OCI-LY1 (cell line): ENCODE results near the gene CRB2.

Experiments
- EZH2 ChIP-seq: fragments of 200-600 bp; sonication (generic), shearing (Covaris generic); IDR thresholded peaks from 2 replicates; pipeline ENCODE4 v1.8.0; 2017; ENCODE audit warnings: borderline replicate concordance, mixed run types, mild to moderate bottlenecking, antibody characterized with exemption, low read length, moderate library complexity, mixed read lengths
- TF ChIP-seq, protein P1 (sequence below): fragments of 200-600 bp; sonication (generic), shearing (Covaris generic); IDR thresholded peaks from 2 replicates; pipeline ENCODE4 v1.5.1; 2017; ENCODE audit warnings: mild to moderate bottlenecking, antibody characterized with exemption, low read length, moderate library complexity, mixed read lengths

DNA sequence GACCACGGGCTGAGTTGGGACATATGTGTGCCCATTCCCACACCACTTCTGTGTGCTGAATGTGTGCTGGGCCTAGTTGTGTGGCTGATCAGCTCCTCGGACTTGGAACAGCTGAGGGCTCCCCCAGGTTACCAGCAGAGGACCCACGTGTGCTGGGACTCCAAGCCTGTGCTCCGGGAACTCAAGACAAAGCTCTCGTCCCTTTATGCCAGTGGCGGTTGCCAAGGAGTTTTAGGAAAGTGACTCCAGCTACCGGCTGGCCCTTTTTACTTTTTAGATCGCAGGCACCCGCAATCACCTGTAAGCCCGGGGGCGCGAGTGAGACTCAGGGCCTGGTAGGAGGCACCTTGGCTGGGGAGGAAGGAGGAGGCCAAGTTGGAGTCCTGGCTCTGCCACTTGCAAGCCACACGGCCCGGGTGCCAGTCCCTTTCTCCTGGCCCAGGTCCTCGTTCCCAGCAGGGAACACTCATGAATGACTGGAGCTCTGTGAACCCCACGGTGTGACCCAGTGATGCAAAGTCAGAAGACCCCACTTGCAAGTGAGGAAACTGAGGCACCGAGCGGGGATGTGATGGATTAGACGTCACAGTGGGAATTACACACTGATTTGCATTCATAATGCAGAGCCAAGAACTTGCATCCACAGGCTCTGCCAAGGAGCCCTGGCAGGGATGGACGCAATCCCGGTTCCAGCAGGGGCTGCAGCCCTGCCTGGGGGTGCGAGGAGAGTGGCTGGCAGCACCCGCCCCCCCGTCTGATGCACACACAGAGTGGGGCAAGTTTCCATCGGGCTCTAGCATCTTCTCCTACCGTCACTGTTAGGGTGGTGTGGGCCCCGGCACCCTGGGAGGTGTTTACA lies 26.9 kb downstream of the CRB2 start:
- TF ChIP-seq, protein P1, sequence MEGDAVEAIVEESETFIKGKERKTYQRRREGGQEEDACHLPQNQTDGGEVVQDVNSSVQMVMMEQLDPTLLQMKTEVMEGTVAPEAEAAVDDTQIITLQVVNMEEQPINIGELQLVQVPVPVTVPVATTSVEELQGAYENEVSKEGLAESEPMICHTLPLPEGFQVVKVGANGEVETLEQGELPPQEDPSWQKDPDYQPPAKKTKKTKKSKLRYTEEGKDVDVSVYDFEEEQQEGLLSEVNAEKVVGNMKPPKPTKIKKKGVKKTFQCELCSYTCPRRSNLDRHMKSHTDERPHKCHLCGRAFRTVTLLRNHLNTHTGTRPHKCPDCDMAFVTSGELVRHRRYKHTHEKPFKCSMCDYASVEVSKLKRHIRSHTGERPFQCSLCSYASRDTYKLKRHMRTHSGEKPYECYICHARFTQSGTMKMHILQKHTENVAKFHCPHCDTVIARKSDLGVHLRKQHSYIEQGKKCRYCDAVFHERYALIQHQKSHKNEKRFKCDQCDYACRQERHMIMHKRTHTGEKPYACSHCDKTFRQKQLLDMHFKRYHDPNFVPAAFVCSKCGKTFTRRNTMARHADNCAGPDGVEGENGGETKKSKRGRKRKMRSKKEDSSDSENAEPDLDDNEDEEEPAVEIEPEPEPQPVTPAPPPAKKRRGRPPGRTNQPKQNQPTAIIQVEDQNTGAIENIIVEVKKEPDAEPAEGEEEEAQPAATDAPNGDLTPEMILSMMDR = no peak
- TF ChIP-seq EZH2 = no peak
